Upper lobe of right lung (tissue), 1 donor: ENCODE data around the gene FAM162A. TPM values are rescaled to one million over a fixed set of nuclear protein-coding genes. Genes with fewer than 3 reads are reported as not detected.

ENCODE experiments used
- ATAC-seq: fragments of 200-7000 bp; cut with Tn5 transposase; one replicate; pipeline ENCODE4 v1.9.1; 2020; ENCODE audit warnings: mild to moderate bottlenecking, moderate library complexity
- DNase-seq: peaks from one replicate; pipeline ENCODE4 v3.0.0-alpha.2; 2020
- H3K27ac ChIP-seq: fragments of 200-600 bp; one replicate; pipeline ENCODE4 v1.8.0; 2022
- H3K27me3 ChIP-seq: fragments of 200-600 bp; one replicate; pipeline ENCODE4 v1.8.0; 2022; ENCODE audit warnings: mild to moderate bottlenecking
- H3K36me3 ChIP-seq: fragments of 200-600 bp; one replicate; pipeline ENCODE4 v1.8.0; 2022
- H3K4me1 ChIP-seq: fragments of 200-600 bp; one replicate; pipeline ENCODE4 v1.8.0; 2022
- H3K4me3 ChIP-seq: fragments of 200-600 bp; one replicate; pipeline ENCODE4 v1.8.0; 2022; ENCODE audit warnings: mild to moderate bottlenecking
- H3K9me3 ChIP-seq: fragments of 200-600 bp; one replicate; pipeline ENCODE4 v1.8.0; 2022
- CTCF ChIP-seq: fragments of 200-600 bp; IDR thresholded peaks from one replicate; pipeline ENCODE4 v1.8.0; 2022; ENCODE audit warnings: antibody characterized with exemption
- intact Hi-C: fragments of 100-400 bp; cut with DNase I; formaldehyde crosslinking; loops from one replicate; pipeline ENCODE4 v1.11.0; 2022
- total RNA-seq: library from RNA; stranded (reverse); fragmentation: NEBNext Ultra II Directional; extraction: Animal tissue kit (Norgen Biotek cat#: 25700); gene quantifications from one replicate; pipeline ENCODE4 v1.2.1, GENCODE V29; 2021
- donor health status: DM: no; HTN: yes; CAD: no; lungs with severe emphysema.

The FAM162A gene
- total RNA-seq, 1 donor from 2014 or later, result 31.0 TPM

GRCh38 chr3:122394173-122394572 lies 10.2 kb downstream of the FAM162A start:
- Histone ChIP-seq H3K27ac (no peak overlapping the region), H3K27me3 (no peaks in the 10 kb centered on the region), H3K4me1 (no peaks in the 10 kb centered on the region), H3K9me3 (no peaks in the 10 kb centered on the region), H3K36me3 (no peaks in the 10 kb centered on the region), H3K4me3 (no peak overlapping the region)
- no peak for TF ChIP-seq CTCF
- ATAC-seq (no peak), DNase-seq (no peak)
- intact Hi-C loops, result no loop called here

- Histone ChIP-seq H3K4me1 (no peaks in the 10 kb centered on the region), H3K4me3 (no peak overlapping the region), H3K27ac (no peak overlapping the region), H3K27me3 (no peaks in the 10 kb centered on the region), H3K36me3 (no peaks in the 10 kb centered on the region), H3K9me3 (no peaks in the 10 kb centered on the region)
- DNase-seq, result no peak
- ATAC-seq, result no peak
- no peak for TF ChIP-seq CTCF
- intact Hi-C loops, result no loop called here
Observed at GRCh38 chr3:122395582-122395981, 11.6 kb downstream of the FAM162A start.

GRCh38 chr3:122396511-122396910 lies 12.5 kb downstream of the FAM162A start:
- intact Hi-C loops, result no loop called here
- DNase-seq (no peak), ATAC-seq (no peak)
- Histone ChIP-seq H3K9me3 (no peaks in the 10 kb centered on the region), H3K36me3 (no peaks in the 10 kb centered on the region), H3K27ac (no peak overlapping the region), H3K27me3 (no peaks in the 10 kb centered on the region), H3K4me1 (no peaks in the 10 kb centered on the region), H3K4me3 (no peak overlapping the region)
- TF ChIP-seq CTCF, result no peak

GRCh38 chr3:122397201-122397600 lies 13.2 kb downstream of the FAM162A start:
- no peaks in the 10 kb centered on the region for H3K27me3 ChIP-seq
- H3K27ac ChIP-seq, result no peak overlapping the region
- no peaks in the 10 kb centered on the region for H3K4me1 ChIP-seq
- TF ChIP-seq CTCF, result no peak
- no peaks in the 10 kb centered on the region for H3K9me3 ChIP-seq
- no peak overlapping the region for H3K4me3 ChIP-seq
- intact Hi-C loops, result no loop called here
- no peaks in the 10 kb centered on the region for H3K36me3 ChIP-seq
- ATAC-seq, result no peak
- DNase-seq, result no peak

GRCh38 chr3:122398920-122399319 lies 14.9 kb downstream of the FAM162A start:
- no peaks in the 10 kb centered on the region for H3K4me1 ChIP-seq
- intact Hi-C loops, result no loop called here
- no peak for TF ChIP-seq CTCF
- H3K27me3 ChIP-seq, result no peaks in the 10 kb centered on the region
- no peak overlapping the region for H3K4me3 ChIP-seq
- H3K9me3 ChIP-seq, result no peaks in the 10 kb centered on the region
- H3K27ac ChIP-seq, result no peak overlapping the region
- H3K36me3 ChIP-seq, result peaks cover 8% of the 10 kb centered on the region
- DNase-seq (no peak), ATAC-seq (no peak)

- no peaks in the 10 kb centered on the region for H3K27me3 ChIP-seq
- H3K4me3 ChIP-seq, result no peak overlapping the region
- H3K36me3 ChIP-seq, result peaks cover 46% of the 10 kb centered on the region
- H3K4me1 ChIP-seq, result no peaks in the 10 kb centered on the region
- ATAC-seq (no peak), DNase-seq (no peak)
- no peaks in the 10 kb centered on the region for H3K9me3 ChIP-seq
- intact Hi-C loops, result no loop called here
- no peak for TF ChIP-seq CTCF
- no peak overlapping the region for H3K27ac ChIP-seq
Observed at GRCh38 chr3:122403489-122403888, 19.5 kb downstream of the FAM162A start.
